HG03460 (cell line): ENCODE data around the gene FOXN3.
"Not testable (repeated sequence)": the region's sequence is repeated elsewhere in the genome, so short reads cannot be mapped to it uniquely, and the experiment has no call there.

Experiments used
- ATAC-seq: cut with Tn5 transposase; IDR thresholded peaks from one replicate; pipeline ENCODE4 v1.9.1; 2021; ENCODE audit not compliant: unreplicated experiment

FOXN3 gene

DNA sequence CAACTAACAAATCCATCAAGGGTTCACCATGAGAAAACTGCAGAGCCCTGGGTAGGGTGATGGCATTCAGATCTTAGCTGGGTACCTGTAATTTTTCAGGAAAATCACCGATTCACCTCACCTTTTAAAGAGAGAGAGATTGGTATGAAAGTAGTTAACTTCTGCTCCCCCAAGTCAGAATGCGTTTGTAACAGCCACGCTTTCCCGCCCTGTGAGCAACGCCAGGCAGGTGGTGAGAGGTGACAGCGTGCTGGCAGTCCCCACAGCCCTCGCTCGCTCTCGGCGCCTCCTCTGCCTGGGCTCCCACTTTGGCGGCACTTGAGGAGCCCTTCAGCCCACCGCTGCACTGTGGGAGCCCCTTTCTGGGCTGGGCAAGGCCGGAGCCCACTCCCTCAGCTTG is 305.8 kb downstream of the FOXN3 start:
- ATAC-seq: not testable (repeated sequence)

DNA sequence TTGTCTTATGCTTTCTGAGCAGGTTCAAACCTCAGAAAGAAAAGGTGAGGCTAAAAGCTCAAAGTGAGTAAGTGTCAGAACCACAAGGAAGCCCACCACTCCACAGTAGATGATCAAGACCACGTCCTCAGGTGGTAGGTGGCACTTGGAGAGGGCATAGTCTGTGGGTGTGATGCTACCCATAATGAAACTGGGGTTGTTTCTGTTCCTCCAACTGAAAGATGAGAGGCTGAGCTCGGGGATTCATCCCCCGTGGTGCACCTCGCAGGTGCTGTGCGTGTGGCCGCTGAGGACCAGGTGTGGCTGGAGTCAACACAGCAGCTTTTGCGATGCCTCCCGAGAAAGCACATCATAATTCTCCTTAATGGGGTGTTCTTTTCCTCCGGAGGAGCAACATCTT is 306.9 kb downstream of the FOXN3 start:
- no peak for ATAC-seq

- no peak for ATAC-seq
These were observed 308.4 kb downstream of the FOXN3 start for GRCh38 chr14:89108608-89109007.

DNA sequence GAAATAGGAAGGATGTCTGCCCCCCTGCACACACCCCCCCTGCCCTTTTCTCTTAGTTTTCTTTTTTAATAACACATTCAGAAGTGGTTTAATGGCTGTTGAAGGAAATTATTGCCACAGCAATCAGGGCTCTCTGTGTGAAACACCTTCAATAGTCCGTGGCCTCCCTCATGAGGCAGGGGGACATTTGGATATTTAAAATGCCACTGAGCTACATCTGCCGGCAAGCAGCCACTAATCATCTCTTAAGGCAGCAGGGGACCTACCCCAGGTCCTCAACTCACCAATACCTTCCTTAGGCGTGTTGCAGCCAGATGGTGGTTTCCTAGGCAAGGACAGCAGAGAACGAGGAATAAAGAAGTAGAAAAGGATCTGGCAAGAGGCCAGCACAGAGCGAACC is 309.4 kb downstream of the FOXN3 start:
- ATAC-seq: no peak
